ENCODE results near the gene TTC28.

The TTC28 gene

DNA sequence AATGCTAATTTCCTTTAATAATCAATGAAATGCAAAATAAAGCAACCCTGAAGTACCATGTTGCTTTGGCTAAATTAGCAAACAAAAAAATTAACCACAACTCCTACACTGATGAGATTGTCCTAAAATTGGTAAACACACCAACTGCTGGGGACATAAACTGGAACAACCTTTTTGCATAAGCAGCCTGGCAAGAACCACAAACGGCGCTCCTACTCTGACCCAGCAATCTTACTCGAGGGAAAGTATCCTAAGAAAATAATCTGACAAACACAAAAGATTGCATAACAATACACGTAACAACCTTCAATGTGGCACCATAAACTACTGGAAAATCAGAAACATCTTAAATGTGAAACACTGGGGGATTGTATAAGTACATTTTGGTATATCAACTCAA lies 570.8 kb downstream of the TTC28 start:
- H3K27ac ChIP-seq (ENCODE audit: low read depth in 2 of 2, low read length in 2 of 2), result no peak overlapping the region
- H3K9me3 ChIP-seq (ENCODE audit: control insufficient read depth in 2 of 2, low read length in 2 of 2), result no peaks in the 10 kb centered on the region
- no peaks in the 10 kb centered on the region for H3K27me3 ChIP-seq (ENCODE audit: control insufficient read depth in 2 of 2, insufficient read depth in 2 of 2, low read length in 2 of 2)
- H3K4me1 ChIP-seq (ENCODE audit: control insufficient read depth in 2 of 2, insufficient read depth in 2 of 2, low read length in 2 of 2), result no peaks in the 10 kb centered on the region
- peaks cover 0 to 4% of the 10 kb centered on the region in 2 donors for H3K36me3 ChIP-seq (ENCODE audit: control insufficient read depth in 2 of 2, insufficient read depth in 2 of 2, low read length in 2 of 2)
- no peak overlapping the region for H3K9ac ChIP-seq (ENCODE audit: low read depth in 1 of 2, low read length in 2 of 2)
- no peak overlapping the region for H3K4me3 ChIP-seq (ENCODE audit: low read length in 2 of 2)

DNA sequence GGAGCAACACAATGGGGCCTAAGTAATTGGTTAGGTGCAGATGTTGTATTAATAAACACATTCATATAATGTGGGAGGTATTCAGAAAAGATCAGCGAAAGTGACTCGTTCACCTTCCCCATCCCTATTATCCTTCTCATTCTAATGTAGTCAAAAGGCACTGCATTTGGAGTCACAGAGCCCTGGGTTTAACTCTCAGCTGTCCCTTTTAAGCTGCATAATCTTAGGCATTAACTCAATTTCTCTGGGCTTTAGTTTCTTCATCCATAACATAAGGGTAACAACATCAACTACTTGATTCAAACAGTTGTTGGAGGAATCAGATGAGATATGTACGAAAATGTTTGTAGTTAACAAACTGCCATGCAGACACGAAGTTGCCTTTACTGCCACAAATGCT lies 573.0 kb downstream of the TTC28 start:
- Histone ChIP-seq H3K27me3 (ENCODE audit: control insufficient read depth in 2 of 2, insufficient read depth in 2 of 2, low read length in 2 of 2) (no peaks in the 10 kb centered on the region), H3K36me3 (ENCODE audit: control insufficient read depth in 2 of 2, insufficient read depth in 2 of 2, low read length in 2 of 2) (peaks cover 0 to 4% of the 10 kb centered on the region in 2 donors), H3K9ac (ENCODE audit: low read depth in 1 of 2, low read length in 2 of 2) (no peak overlapping the region), H3K4me3 (ENCODE audit: low read length in 2 of 2) (no peak overlapping the region), H3K27ac (ENCODE audit: low read depth in 2 of 2, low read length in 2 of 2) (no peak overlapping the region), H3K4me1 (ENCODE audit: control insufficient read depth in 2 of 2, insufficient read depth in 2 of 2, low read length in 2 of 2) (peaks cover 0 to 2% of the 10 kb centered on the region in 2 donors), H3K9me3 (ENCODE audit: control insufficient read depth in 2 of 2, low read length in 2 of 2) (no peaks in the 10 kb centered on the region)

DNA sequence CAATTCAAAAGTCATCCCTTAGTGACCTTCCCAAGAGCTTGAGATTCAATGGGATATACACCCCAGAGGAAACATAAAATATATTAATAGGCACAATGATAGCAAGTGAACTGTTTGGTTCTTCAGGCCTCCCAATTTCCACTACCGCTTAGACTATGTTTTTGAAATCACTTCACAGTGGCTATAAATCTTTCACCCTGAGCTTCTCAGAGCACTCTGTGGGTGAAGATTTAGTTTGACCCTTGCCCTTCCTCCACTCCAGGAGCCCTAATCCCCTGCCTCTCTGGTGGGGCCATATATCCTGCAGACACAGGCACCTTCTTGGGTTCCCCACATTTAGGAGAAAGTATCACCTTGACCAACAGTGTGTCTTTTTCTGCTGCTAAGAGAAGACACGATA lies 573.7 kb downstream of the TTC28 start:
- Histone ChIP-seq H3K27me3 (ENCODE audit: control insufficient read depth in 2 of 2, insufficient read depth in 2 of 2, low read length in 2 of 2) (no peaks in the 10 kb centered on the region), H3K36me3 (ENCODE audit: control insufficient read depth in 2 of 2, insufficient read depth in 2 of 2, low read length in 2 of 2) (peaks cover 0 to 4% of the 10 kb centered on the region in 2 donors), H3K4me3 (ENCODE audit: low read length in 2 of 2) (no peak overlapping the region), H3K9me3 (ENCODE audit: control insufficient read depth in 2 of 2, low read length in 2 of 2) (no peaks in the 10 kb centered on the region), H3K27ac (ENCODE audit: low read depth in 2 of 2, low read length in 2 of 2) (no peak overlapping the region), H3K9ac (ENCODE audit: low read depth in 1 of 2, low read length in 2 of 2) (no peak overlapping the region), H3K4me1 (ENCODE audit: control insufficient read depth in 2 of 2, insufficient read depth in 2 of 2, low read length in 2 of 2) (peaks cover 0 to 2% of the 10 kb centered on the region in 2 donors)

DNA sequence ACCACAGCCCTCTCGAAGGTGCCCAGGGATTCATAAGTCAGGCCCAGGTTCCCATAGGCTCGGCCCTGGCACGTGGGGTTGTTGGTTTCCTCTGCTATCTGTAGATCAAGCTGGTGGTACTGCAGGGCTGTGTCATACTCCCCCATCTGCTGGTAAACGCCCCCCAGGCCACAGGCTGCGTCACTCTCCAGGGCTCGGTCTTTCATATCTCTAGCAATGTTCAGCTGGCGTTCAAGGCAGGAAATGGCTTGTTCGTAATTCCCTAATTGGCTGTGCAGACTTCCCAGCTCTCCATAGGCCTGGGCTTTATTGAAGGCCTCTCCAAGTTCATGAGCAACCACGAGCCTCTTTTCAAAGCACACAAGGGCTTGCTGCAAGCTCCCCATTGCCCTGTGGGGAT lies 574.2 kb downstream of the TTC28 start:
- H3K27me3 ChIP-seq (ENCODE audit: control insufficient read depth in 2 of 2, insufficient read depth in 2 of 2, low read length in 2 of 2), result no peaks in the 10 kb centered on the region
- H3K4me3 ChIP-seq (ENCODE audit: low read length in 2 of 2), result no peak overlapping the region
- no peaks in the 10 kb centered on the region for H3K9me3 ChIP-seq (ENCODE audit: control insufficient read depth in 2 of 2, low read length in 2 of 2)
- peaks cover 0 to 2% of the 10 kb centered on the region in 2 donors for H3K4me1 ChIP-seq (ENCODE audit: control insufficient read depth in 2 of 2, insufficient read depth in 2 of 2, low read length in 2 of 2)
- no peak overlapping the region for H3K9ac ChIP-seq (ENCODE audit: low read depth in 1 of 2, low read length in 2 of 2)
- no peak overlapping the region for H3K27ac ChIP-seq (ENCODE audit: low read depth in 2 of 2, low read length in 2 of 2)
- peaks cover 0 to 4% of the 10 kb centered on the region in 2 donors for H3K36me3 ChIP-seq (ENCODE audit: control insufficient read depth in 2 of 2, insufficient read depth in 2 of 2, low read length in 2 of 2)

DNA sequence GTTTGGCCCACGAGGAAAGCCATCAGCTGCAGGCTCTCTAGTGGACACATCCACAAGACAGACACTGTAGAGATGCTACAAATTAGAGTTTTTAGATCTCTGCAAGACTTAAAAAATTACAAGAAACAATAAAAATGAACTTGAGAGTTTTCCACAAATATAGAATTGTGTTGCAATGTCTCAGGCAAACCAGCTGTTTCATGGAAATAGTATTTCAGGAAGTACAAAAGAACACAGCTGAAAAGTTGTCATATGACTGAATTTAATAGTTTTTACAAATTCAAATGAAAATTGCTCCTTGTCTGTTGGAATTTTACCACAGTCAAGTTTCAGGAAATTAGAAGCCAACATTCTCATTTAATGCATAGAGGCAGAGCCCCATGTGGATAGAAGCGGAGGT lies 576.0 kb downstream of the TTC28 start:
- Histone ChIP-seq H3K27ac (ENCODE audit: low read depth in 2 of 2, low read length in 2 of 2) (no peak overlapping the region), H3K4me3 (ENCODE audit: low read length in 2 of 2) (no peak overlapping the region)

DNA sequence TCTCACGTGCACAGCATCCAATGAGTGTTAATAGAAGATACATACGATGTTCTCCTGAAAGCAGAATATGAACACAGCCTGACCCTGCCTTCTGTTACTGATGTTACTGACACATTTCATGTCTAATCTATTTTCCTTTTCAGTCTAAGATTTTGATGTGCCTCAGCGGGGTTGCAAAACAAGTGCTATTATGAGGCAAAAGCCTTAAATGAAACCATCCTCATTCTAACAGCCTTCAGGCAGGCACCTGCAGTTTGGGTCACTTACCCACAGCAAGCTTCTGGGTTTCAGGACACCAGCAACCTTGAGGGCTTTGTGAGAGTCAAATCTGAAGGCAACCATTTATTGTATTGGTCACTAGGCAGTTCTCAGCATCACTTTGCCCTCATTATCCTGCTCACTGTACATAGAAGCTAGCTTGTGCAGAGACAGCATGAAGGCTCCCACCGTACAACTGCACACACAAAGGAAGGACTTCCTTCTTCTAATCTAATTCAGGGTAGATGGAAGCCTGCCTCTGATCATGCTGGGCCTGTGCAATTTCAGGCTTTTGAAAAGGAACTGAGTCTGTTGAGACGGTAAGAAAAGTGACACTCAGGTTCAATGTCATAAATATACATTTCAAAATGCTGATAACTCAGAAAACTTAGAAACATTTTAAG lies 577.4 kb downstream of the TTC28 start:
- Histone ChIP-seq H3K4me3 (ENCODE audit: low read length in 2 of 2) (no peak overlapping the region), H3K9me3 (ENCODE audit: control insufficient read depth in 2 of 2, low read length in 2 of 2) (no peaks in the 10 kb centered on the region), H3K4me1 (ENCODE audit: control insufficient read depth in 2 of 2, insufficient read depth in 2 of 2, low read length in 2 of 2) (peaks cover 0 to 2% of the 10 kb centered on the region in 2 donors), H3K36me3 (ENCODE audit: control insufficient read depth in 2 of 2, insufficient read depth in 2 of 2, low read length in 2 of 2) (peaks cover 5 to 10% of the 10 kb centered on the region in 2 donors), H3K27me3 (ENCODE audit: control insufficient read depth in 2 of 2, insufficient read depth in 2 of 2, low read length in 2 of 2) (no peaks in the 10 kb centered on the region), H3K27ac (ENCODE audit: low read depth in 2 of 2, low read length in 2 of 2) (no peak overlapping the region), H3K9ac (ENCODE audit: low read depth in 1 of 2, low read length in 2 of 2) (no peak overlapping the region)

More for the DNA sequence above, 576.0 kb downstream of the TTC28 start:
- H3K9ac ChIP-seq (ENCODE audit: low read depth in 1 of 2, low read length in 2 of 2), result no peak overlapping the region
- H3K27me3 ChIP-seq (ENCODE audit: control insufficient read depth in 2 of 2, insufficient read depth in 2 of 2, low read length in 2 of 2), result no peaks in the 10 kb centered on the region
- H3K4me1 ChIP-seq (ENCODE audit: control insufficient read depth in 2 of 2, insufficient read depth in 2 of 2, low read length in 2 of 2), result peaks cover 0 to 2% of the 10 kb centered on the region in 2 donors
- H3K9me3 ChIP-seq (ENCODE audit: control insufficient read depth in 2 of 2, low read length in 2 of 2), result no peaks in the 10 kb centered on the region
- peaks cover 3 to 8% of the 10 kb centered on the region in 2 donors for H3K36me3 ChIP-seq (ENCODE audit: control insufficient read depth in 2 of 2, insufficient read depth in 2 of 2, low read length in 2 of 2)

DNA sequence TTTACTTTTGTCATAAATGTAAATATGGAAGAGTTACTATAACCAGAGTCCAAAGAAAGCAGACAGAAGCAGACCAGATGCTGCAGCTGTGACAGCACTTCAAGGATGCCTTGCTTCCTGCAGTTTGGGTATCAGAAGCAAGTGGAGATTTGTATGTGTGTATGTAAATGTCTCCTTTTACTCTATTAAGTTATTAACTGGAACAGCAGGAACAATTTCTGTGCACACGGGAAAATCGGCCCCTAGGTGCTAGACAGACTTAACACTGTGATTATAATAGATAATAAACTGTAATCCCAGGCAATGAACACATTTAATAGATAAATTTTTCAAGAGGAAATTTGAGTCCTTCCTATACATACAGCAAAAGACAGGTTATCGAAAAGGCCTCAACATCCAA lies 582.0 kb downstream of the TTC28 start:
- H3K9me3 ChIP-seq (ENCODE audit: control insufficient read depth in 2 of 2, low read length in 2 of 2), result no peaks in the 10 kb centered on the region

DNA sequence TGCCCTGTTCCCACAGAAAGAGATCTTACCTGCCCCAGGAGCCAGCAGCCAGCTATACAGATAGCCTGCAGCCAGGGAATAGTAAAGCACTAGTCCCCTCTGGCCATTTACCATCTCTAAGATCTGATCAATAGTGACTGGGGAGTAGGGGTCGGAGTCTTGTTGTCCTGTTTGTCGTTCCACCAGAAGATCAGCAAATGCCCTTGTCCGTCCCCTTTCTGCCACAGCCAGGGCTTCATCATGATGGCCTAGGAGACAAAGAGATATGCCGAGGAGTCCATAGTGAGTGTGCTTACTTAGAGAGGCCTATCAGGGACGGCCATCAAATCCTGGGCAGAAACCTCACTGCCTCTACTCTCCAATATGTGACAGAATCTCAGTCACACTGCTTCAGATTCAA lies 583.5 kb downstream of the TTC28 start:
- H3K36me3 ChIP-seq (ENCODE audit: control insufficient read depth in 2 of 2, insufficient read depth in 2 of 2, low read length in 2 of 2), result peaks cover 5 to 6% of the 10 kb centered on the region in 2 donors
- no peak overlapping the region for H3K27ac ChIP-seq (ENCODE audit: low read depth in 2 of 2, low read length in 2 of 2)
- no peak overlapping the region for H3K4me3 ChIP-seq (ENCODE audit: low read length in 2 of 2)
- no peaks in the 10 kb centered on the region for H3K4me1 ChIP-seq (ENCODE audit: control insufficient read depth in 2 of 2, insufficient read depth in 2 of 2, low read length in 2 of 2)
- no peak overlapping the region for H3K9ac ChIP-seq (ENCODE audit: low read depth in 1 of 2, low read length in 2 of 2)
- no peaks in the 10 kb centered on the region for H3K9me3 ChIP-seq (ENCODE audit: control insufficient read depth in 2 of 2, low read length in 2 of 2)
- H3K27me3 ChIP-seq (ENCODE audit: control insufficient read depth in 2 of 2, insufficient read depth in 2 of 2, low read length in 2 of 2), result no peaks in the 10 kb centered on the region

More for the DNA sequence above, 582.0 kb downstream of the TTC28 start:
- H3K4me3 ChIP-seq (ENCODE audit: low read length in 2 of 2), result no peak overlapping the region
- H3K4me1 ChIP-seq (ENCODE audit: control insufficient read depth in 2 of 2, insufficient read depth in 2 of 2, low read length in 2 of 2), result peaks cover 0 to 2% of the 10 kb centered on the region in 2 donors
- peaks cover 5 to 6% of the 10 kb centered on the region in 2 donors for H3K36me3 ChIP-seq (ENCODE audit: control insufficient read depth in 2 of 2, insufficient read depth in 2 of 2, low read length in 2 of 2)
- no peak overlapping the region for H3K27ac ChIP-seq (ENCODE audit: low read depth in 2 of 2, low read length in 2 of 2)
- no peaks in the 10 kb centered on the region for H3K27me3 ChIP-seq (ENCODE audit: control insufficient read depth in 2 of 2, insufficient read depth in 2 of 2, low read length in 2 of 2)
- H3K9ac ChIP-seq (ENCODE audit: low read depth in 1 of 2, low read length in 2 of 2), result no peak overlapping the region

DNA sequence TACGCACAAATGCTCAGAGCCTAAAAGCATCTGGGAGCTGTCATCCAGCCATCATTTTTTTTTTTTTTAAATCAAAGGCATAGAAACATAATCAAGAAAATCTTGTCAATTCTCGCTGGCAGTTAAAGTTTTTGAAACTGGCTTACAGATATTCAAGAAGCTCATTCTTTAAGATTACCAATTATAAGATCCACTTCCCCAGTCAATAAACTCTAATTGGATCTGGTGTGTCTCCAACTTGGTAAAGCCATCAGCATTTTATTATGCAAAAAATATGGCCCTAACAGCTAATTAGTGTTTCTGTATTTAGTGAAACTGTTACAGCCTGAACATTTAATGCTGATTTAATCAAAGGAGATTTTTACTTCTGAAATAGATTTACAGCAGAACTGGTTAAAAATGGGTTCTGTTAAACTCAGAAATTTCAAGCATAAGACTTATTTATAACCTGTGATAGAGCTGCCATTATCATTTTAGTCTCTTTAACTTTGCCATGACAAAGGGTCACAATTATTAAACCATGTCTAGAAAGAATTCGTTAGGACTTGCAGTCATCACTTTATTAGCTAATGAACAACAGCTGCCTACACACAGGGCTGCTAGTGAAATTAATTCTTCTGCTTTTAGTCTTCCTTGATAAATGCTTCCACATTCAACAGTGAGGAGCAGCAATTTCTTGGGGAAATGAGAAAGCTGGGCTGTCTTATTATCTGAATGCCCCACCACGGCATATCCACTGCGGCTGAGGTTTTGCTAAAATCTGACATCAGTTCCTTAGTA lies 584.1 kb downstream of the TTC28 start:
- Histone ChIP-seq H3K9ac (ENCODE audit: low read depth in 1 of 2, low read length in 2 of 2) (no peak overlapping the region), H3K36me3 (ENCODE audit: control insufficient read depth in 2 of 2, insufficient read depth in 2 of 2, low read length in 2 of 2) (peaks cover 5 to 6% of the 10 kb centered on the region in 2 donors), H3K4me3 (ENCODE audit: low read length in 2 of 2) (no peak overlapping the region), H3K9me3 (ENCODE audit: control insufficient read depth in 2 of 2, low read length in 2 of 2) (no peaks in the 10 kb centered on the region), H3K4me1 (ENCODE audit: control insufficient read depth in 2 of 2, insufficient read depth in 2 of 2, low read length in 2 of 2) (no peaks in the 10 kb centered on the region), H3K27ac (ENCODE audit: low read depth in 2 of 2, low read length in 2 of 2) (no peak overlapping the region), H3K27me3 (ENCODE audit: control insufficient read depth in 2 of 2, insufficient read depth in 2 of 2, low read length in 2 of 2) (no peaks in the 10 kb centered on the region)

DNA sequence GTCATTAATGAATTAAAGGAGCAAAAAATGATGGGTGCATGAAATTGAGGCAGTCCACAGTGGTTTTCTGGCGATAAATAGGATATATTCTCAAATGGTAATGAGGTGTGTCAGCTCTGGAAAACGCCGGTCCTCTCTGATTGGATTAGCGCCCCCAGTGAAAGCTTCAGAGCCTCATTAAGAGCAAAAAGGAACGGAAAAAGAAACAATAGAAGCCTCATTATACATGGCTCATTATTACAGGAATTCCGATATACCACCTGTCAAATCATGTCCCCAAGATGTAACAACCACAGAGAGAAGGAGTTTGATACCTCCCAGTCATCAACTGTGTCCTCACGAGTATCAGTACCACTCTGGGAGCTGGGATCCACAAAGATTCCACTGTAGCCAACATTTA lies 584.9 kb downstream of the TTC28 start:
- Histone ChIP-seq H3K27me3 (ENCODE audit: control insufficient read depth in 2 of 2, insufficient read depth in 2 of 2, low read length in 2 of 2) (no peaks in the 10 kb centered on the region), H3K9ac (ENCODE audit: low read depth in 1 of 2, low read length in 2 of 2) (no peak overlapping the region), H3K36me3 (ENCODE audit: control insufficient read depth in 2 of 2, insufficient read depth in 2 of 2, low read length in 2 of 2) (peaks cover 5 to 6% of the 10 kb centered on the region in 2 donors), H3K9me3 (ENCODE audit: control insufficient read depth in 2 of 2, low read length in 2 of 2) (no peaks in the 10 kb centered on the region), H3K27ac (ENCODE audit: low read depth in 2 of 2, low read length in 2 of 2) (no peak overlapping the region), H3K4me3 (ENCODE audit: low read length in 2 of 2) (no peak overlapping the region), H3K4me1 (ENCODE audit: control insufficient read depth in 2 of 2, insufficient read depth in 2 of 2, low read length in 2 of 2) (no peaks in the 10 kb centered on the region)

Measured in mucosa of rectum (tissue), 2 donors.